ENCODE measurements around the gene SMIM8.
A peak's percentile ranks its signal among the peaks of the same experiment; 100 is the strongest.
"Not testable (repeated sequence)": the region's sequence is repeated elsewhere in the genome, so short reads cannot be mapped to it uniquely, and the experiment has no call there.

SMIM8 gene, protein sequence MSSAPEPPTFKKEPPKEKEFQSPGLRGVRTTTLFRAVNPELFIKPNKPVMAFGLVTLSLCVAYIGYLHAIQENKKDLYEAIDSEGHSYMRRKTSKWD

DNA sequence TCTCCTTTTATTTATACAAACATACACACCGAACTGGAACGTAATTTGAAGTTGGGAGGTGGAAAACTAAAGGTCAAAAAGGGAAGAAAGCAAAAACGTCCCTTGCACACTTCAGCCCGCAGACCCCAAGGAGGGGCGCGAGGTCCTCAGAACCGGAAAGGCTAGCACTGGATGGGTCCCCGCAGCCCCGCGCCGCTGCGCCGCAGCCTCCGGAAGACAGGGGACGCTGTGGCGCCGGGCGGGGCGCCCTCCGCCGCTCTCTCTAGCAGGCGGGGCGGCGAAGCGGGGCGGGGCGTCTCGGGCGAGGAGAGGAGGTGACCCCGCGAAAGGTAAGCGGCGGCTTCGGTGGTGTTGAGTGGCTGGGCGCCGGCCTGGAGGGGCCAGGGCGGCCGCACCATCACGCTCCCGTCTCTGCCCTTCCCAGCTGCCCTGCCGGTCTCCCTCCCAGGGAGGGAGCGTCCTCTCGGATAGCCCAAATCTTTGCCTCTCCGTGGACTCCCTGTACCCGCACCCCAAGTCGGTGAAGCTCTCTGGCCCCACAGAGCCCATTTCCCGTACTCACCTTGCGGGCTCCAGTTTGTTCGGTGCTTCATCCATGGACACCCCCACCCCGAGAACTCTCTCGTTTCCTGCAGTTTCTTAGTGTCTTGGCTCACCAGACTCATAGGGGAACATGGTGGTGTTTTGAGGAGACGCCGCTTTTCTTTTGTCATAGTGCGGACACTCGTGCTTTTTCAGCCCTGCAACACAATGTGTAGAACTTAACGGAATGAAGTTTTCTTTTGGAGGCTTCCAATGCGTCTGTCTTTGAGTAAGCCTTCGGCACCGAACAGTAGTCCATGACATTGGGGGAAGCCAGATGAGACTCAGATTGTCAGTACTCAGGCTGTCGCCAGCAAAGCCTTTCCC, at the start of gene SMIM8:
Gene SMIM8 (plus strand): TSS at position 285 of the 909 bp plus-strand sequence. CDS start 14,444 bp downstream, outside the sequence.
- H3K4me1 Mint-ChIP-seq = peaks cover 8 to 10% of the 10 kb centered on the region in 2 donors
- peaks cover 6 to 7% of the 10 kb centered on the region in 2 donors for H3K36me3 Mint-ChIP-seq
- peak; percentile 81 for DNase-seq
- H3K4me3 Mint-ChIP-seq = peak within 1 kb of the TSS; percentile 97 to 99
- H3K27ac Mint-ChIP-seq = peak within 1 kb of the TSS; percentile 97
- peak; percentile 98 to 99 for ATAC-seq (replicated peaks)
- H3K27me3 Mint-ChIP-seq = no peaks in the 10 kb centered on the region
- H3K9me3 Mint-ChIP-seq = peaks cover 4 to 6% of the 10 kb centered on the region in 2 donors

DNA sequence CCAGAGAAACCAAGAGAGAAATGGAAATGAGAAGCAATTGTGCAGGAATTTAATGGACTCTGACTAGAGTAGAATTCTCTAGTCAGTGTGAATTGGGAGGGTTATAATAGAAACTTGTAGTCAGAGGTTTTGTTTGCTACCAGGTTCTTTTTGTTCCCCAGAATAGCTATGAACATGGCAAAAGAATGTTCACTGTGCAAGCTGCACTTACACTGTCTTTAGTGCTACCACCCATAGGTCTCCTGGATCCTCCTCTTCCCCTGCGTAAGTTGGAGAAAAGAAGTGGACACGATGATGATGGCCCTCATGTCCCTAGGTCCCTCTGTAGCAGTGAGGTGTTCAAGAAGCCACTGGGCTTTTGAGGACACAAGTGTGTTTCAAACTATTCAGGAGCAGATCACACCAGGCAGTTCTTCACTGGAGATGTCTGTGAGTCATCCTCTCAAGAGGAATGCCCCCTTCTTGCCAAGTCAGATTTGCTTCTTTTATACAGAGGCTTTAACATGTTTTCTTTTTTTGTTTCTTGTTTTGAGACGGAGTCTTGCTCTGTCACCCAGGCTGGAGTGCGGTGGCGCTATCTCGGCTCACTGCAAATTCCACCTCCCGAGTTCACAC, 47.6 kb upstream of the SMIM8 start:
- Mint-ChIP-seq H3K27me3 (no peaks in the 10 kb centered on the region), H3K36me3 (no peaks in the 10 kb centered on the region), H3K4me1 (peaks cover 0 to 1% of the 10 kb centered on the region in 2 donors), H3K9me3 (no peaks in the 10 kb centered on the region), H3K27ac (no peak overlapping the region), H3K4me3 (no peak overlapping the region)
- ATAC-seq (replicated peaks) (no peak), DNase-seq (no peak)

DNA sequence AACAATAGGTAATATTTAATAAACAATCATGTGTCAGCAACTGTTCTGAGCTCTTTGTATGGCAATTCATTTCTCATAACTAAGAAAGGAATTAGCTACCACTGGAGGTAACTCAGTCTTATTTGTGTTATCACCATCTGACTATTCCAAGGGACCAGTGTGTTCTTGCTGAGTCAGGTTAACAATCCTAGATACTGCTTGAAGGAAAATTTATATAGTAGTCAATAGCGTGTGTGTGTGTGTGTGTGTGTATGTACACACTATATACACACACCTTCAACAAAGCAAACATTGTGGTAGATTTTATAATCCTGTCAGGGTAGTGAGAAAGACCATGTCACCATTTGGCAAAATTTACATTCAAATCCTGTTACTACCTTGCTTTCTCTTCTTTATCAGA, 45.8 kb upstream of the SMIM8 start:
- Mint-ChIP-seq H3K4me3 (no peak overlapping the region), H3K4me1 (peaks cover 0 to 1% of the 10 kb centered on the region in 2 donors), H3K27me3 (no peaks in the 10 kb centered on the region), H3K36me3 (no peaks in the 10 kb centered on the region), H3K9me3 (no peaks in the 10 kb centered on the region), H3K27ac (peak overlapping the region; percentile 14)
- DNase-seq = no peak
- ATAC-seq (replicated peaks) = no peak

DNA sequence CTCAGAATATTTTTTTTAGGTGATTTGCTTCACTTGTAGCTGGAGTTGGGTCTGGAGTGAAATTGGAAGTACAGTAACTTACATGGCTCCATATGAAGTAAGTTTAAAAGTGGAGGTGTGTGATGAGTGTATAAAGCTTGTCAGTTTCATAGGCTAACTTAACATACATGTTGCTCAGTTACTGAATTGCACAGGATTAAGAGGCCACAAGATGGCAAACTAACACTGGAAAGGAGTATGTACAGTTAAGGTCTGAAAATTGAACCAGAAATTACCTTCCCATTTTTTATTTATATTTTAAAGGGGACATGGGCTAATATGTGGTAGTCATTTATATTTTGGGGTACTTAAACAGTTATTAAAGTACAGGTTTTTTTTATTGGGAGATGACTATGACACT, 45.3 kb upstream of the SMIM8 start:
- no peak overlapping the region for H3K4me3 Mint-ChIP-seq
- no peak for DNase-seq
- no peaks in the 10 kb centered on the region for H3K27me3 Mint-ChIP-seq
- no peaks in the 10 kb centered on the region for H3K9me3 Mint-ChIP-seq
- peaks cover 0 to 1% of the 10 kb centered on the region in 2 donors for H3K4me1 Mint-ChIP-seq
- no peak for ATAC-seq (replicated peaks)
- no peak overlapping the region for H3K27ac Mint-ChIP-seq
- H3K36me3 Mint-ChIP-seq = no peaks in the 10 kb centered on the region

DNA sequence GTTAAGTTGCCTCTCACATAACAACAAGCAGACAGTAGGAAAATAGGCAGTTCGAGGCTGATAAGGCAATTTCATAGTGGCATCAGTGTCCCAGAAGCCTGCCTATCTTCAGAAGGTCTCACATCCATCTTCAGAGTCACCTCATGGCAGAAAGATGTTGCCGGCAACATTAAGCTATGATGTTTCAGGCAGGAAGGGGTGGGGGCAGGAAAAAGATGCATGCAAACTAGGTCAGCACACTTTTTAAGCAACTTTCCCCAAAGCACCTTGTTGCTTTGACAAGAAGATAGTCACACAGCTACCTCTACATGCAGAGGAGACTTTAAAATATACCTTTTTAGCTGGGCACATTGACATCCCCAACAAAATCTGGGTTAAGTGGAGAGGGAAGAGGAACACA, 43.2 kb upstream of the SMIM8 start:
- ATAC-seq (replicated peaks) = no peak
- Mint-ChIP-seq H3K4me3 (no peak overlapping the region), H3K36me3 (no peaks in the 10 kb centered on the region), H3K4me1 (peaks cover 0 to 1% of the 10 kb centered on the region in 2 donors), H3K27ac (no peak overlapping the region), H3K9me3 (no peaks in the 10 kb centered on the region), H3K27me3 (no peaks in the 10 kb centered on the region)
- no peak for DNase-seq

DNA sequence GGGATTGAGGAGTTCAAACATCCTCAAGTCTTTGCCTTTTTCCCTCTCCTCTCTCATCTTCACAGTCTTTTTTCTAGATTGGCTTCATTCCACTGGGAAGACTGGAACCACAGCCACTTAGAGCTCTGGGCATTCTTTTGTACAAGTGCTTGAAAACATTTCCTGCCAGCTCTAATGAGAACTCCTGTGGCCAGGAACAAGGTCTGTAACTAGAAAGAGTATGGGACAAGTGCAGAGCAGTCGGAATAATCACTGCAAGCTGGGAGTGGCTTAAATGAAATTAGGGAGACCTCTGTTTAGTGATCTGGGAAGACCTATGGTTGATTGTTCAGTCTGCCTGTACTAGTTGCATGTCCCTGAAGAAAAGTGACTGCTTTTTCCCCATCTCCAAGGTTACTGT, 41.0 kb upstream of the SMIM8 start:
- Mint-ChIP-seq H3K4me1 (no peaks in the 10 kb centered on the region), H3K27me3 (peaks cover 12 to 13% of the 10 kb centered on the region in 2 donors), H3K27ac (no peak overlapping the region), H3K36me3 (no peaks in the 10 kb centered on the region), H3K4me3 (no peak overlapping the region), H3K9me3 (no peaks in the 10 kb centered on the region)
- no peak for DNase-seq
- ATAC-seq (replicated peaks) = no peak

DNA sequence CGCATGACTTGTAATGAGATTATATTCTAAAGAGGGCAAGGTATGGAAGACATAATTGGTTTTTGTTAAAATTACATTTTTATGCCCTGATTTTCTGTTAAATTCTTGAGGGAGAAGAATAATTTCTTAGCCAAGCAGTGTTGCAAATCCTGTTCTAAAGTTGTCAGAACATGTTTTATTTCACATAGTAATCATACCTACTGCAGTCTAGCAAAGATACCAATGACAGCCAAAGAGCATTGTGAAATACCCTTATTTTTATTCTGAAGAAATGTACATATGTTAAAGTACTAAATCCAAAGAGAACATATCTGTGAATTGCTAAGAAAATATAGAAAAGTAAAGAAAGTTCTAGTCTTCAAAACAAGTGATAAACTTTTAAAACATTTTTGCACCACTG, 39.6 kb upstream of the SMIM8 start:
- no peak for DNase-seq
- peaks cover 14 to 16% of the 10 kb centered on the region in 2 donors for H3K27me3 Mint-ChIP-seq
- ATAC-seq (replicated peaks) = no peak
- H3K36me3 Mint-ChIP-seq = no peaks in the 10 kb centered on the region
- no peaks in the 10 kb centered on the region for H3K4me1 Mint-ChIP-seq
- no peak overlapping the region for H3K4me3 Mint-ChIP-seq
- H3K9me3 Mint-ChIP-seq = no peaks in the 10 kb centered on the region
- H3K27ac Mint-ChIP-seq = no peak overlapping the region

DNA sequence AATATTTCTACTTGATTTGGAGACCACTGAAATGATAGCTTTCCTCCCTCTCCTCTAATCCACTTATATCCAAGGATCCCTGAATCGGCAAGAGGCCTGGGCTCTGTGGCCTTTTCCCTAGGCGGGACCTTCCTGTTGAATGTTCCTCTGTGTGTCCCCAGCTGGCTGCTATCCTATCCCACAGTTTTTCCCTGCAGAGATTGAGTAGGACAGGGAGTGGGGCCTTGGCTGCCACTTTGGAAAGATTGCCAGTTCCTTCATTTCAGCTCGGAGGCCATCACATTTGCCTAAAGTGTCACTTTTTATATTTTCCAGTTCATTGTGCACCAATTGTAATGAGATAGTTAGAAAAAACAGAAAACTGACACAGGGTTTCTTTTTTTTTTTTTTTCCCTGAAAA, 38.9 kb upstream of the SMIM8 start:
- Mint-ChIP-seq H3K36me3 (no peaks in the 10 kb centered on the region), H3K27me3 (peaks cover 16 to 19% of the 10 kb centered on the region in 2 donors), H3K4me3 (no peak overlapping the region), H3K27ac (peak overlapping the region; percentile 63), H3K4me1 (no peaks in the 10 kb centered on the region), H3K9me3 (no peaks in the 10 kb centered on the region)
- ATAC-seq (replicated peaks) (no peak), DNase-seq (no peak)

DNA sequence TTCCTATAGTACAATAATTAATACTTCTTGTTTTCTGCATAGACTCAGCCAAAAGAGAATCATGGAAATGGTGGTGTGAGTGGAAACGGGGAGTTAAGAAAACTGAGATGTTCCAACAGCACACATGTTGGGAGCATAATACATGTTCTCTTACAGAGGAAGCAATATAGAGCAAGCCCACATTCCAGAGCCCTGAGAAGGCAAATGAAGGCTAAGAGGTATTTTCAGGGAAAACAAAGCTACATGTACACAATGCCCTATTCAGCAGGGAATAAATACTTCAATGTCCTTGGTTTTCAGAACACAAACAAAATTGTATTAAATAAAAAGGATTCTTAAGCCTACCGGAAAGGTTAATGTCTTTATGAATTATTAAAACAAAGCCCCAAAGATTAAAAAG, 35.1 kb upstream of the SMIM8 start:
- ATAC-seq (replicated peaks) = no peak
- no peak overlapping the region for H3K4me3 Mint-ChIP-seq
- H3K27ac Mint-ChIP-seq = no peak overlapping the region
- peaks cover 20 to 28% of the 10 kb centered on the region in 2 donors for H3K27me3 Mint-ChIP-seq
- no peaks in the 10 kb centered on the region for H3K4me1 Mint-ChIP-seq
- H3K9me3 Mint-ChIP-seq = no peaks in the 10 kb centered on the region
- no peaks in the 10 kb centered on the region for H3K36me3 Mint-ChIP-seq
- no peak for DNase-seq

DNA sequence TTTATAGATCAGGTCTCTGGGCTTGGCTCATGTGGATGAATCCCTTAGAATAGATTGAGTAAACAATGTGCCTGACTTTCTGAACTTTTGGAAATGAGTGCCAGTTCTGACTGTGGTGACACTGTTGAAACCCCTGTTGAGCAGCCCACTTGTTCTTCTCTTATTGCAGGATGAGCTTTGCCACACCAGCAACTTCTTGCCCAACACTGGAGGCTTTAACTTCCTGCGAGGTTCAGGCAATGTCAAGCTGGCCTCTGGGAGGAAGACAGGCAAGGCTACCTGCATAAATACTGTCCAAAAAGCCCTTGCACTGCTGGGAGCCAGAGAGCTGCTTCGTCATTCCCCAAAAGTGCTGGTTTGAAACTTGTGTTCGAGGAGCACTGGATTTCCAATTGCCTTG, 32.8 kb upstream of the SMIM8 start:
- no peaks in the 10 kb centered on the region for H3K36me3 Mint-ChIP-seq
- no peaks in the 10 kb centered on the region for H3K9me3 Mint-ChIP-seq
- H3K4me3 Mint-ChIP-seq = no peak overlapping the region
- no peaks in the 10 kb centered on the region for H3K4me1 Mint-ChIP-seq
- no peak overlapping the region for H3K27ac Mint-ChIP-seq
- ATAC-seq (replicated peaks) (no peak), DNase-seq (no peak)
- peaks cover 23 to 35% of the 10 kb centered on the region in 2 donors for H3K27me3 Mint-ChIP-seq

DNA sequence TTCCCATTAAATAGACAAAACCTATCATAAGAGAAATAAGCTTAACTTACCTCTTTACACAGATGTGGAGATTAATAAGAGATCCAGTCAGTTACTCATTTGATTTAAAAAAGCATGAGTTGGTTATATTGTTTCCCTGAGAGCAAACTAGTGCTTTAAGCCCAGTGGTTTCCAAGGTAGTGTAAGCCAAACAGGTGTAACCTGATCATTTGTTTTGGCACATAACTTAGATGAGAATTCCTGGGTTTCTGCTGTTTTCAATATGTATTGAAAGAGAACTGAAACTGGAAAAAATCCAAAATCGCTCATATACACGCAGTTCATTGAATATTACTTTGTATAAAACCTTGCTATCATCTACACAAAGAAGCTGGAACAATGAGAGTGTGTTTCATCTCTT, 30.5 kb upstream of the SMIM8 start:
- Mint-ChIP-seq H3K4me3 (no peak overlapping the region), H3K36me3 (no peaks in the 10 kb centered on the region), H3K4me1 (no peaks in the 10 kb centered on the region), H3K27me3 (peaks cover 15 to 19% of the 10 kb centered on the region in 2 donors), H3K9me3 (no peaks in the 10 kb centered on the region), H3K27ac (no peak overlapping the region)
- DNase-seq = no peak
- no peak for ATAC-seq (replicated peaks)

DNA sequence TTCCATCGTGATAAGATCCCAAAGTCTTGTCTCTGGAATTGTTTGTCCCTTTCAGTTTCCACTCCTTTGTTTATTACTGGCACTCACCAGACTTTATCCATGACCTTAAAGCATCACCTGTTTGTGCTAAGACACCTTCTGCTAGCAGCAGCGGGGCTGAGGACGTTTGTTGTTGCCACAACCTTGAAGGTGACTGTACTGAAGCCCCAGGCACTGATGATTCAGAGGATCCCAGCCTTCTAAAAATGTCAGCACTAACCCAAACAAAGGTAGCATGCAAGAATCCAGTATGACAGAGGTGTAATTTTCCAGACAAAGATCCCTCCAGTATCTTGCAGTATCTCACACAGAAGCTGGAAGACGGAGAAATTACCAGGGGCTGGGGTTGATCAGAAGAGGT, 28.9 kb upstream of the SMIM8 start:
- Mint-ChIP-seq H3K27me3 (peaks cover 16 to 18% of the 10 kb centered on the region in 2 donors), H3K4me3 (no peak overlapping the region), H3K9me3 (no peaks in the 10 kb centered on the region), H3K4me1 (no peaks in the 10 kb centered on the region), H3K27ac (no peak overlapping the region), H3K36me3 (no peaks in the 10 kb centered on the region)
- DNase-seq (no peak), ATAC-seq (replicated peaks) (no peak)

DNA sequence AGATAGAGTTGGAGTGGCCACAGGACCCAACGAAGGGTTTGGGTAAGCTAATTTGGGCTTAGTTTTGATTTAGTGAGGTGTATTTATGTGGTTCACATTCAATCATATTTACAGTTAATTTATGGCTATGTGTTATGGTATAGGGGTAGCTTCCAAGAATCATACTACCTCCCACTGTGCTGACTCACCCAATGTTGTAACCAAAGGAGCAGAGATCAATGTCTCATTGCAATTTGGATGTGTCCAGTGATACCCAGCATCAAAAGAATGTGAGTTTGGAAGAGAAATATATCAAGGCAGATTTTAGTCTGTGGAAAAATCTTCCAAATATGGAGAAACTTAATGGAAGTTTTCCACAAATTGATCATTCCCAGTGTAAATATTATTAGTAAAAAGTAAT, 25.3 kb upstream of the SMIM8 start:
- no peak for DNase-seq
- no peak overlapping the region for H3K27ac Mint-ChIP-seq
- H3K9me3 Mint-ChIP-seq = peaks cover 0 to 2% of the 10 kb centered on the region in 2 donors
- peaks cover 0 to 3% of the 10 kb centered on the region in 2 donors for H3K36me3 Mint-ChIP-seq
- no peak for ATAC-seq (replicated peaks)
- H3K27me3 Mint-ChIP-seq = peaks cover 35 to 39% of the 10 kb centered on the region in 2 donors
- no peak overlapping the region for H3K4me3 Mint-ChIP-seq
- H3K4me1 Mint-ChIP-seq = no peaks in the 10 kb centered on the region

DNA sequence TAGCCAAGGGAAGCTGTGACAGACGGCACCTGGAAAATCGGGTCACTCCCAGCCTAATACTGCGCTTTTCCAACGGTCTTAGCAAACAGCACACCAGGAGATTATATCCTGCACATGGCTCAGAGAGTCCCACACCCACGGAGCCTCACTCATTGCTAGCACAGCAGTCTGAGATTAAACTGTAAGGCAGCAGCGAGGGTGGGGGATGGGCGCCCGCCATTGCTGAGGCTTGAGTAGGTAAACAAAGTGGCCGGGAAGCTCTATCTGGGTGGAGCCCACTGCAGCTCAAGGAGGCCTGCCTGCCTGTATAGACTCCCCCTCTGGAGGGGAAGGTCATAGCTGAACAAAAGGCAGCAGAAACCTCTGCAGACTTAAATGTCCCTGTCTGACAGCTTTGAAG, 21.1 kb upstream of the SMIM8 start:
- H3K4me1 Mint-ChIP-seq; ATAC-seq (replicated peaks); H3K27ac Mint-ChIP-seq; H3K4me3 Mint-ChIP-seq; DNase-seq; H3K36me3 Mint-ChIP-seq; H3K9me3 Mint-ChIP-seq: not testable (repeated sequence)
- peaks cover 37 to 41% of the 10 kb centered on the region in 2 donors for H3K27me3 Mint-ChIP-seq

DNA sequence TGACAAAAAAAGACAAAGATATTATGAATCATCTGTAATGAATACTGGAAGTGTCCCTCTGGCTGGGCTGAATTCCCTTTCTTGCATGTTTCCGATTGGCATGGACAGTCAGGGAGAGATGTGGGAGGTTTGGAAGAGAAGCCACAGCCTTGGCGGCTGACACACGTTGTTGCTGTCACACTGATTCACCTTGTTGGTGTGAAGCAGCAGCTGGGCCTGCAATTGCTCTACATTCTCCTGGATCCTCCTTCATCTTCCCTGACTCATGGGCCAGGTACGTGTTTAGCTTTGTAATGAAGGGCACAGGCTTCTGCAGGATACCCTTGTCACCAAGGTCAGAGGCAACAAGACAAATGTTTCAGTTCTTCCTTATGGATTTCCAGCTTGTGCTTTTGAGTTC, 13.4 kb upstream of the SMIM8 start:
- Mint-ChIP-seq H3K4me1 (no peaks in the 10 kb centered on the region), H3K27ac (no peak overlapping the region), H3K36me3 (no peaks in the 10 kb centered on the region), H3K4me3 (no peak overlapping the region), H3K27me3 (peaks cover 6 to 7% of the 10 kb centered on the region in 2 donors), H3K9me3 (peaks cover 0 to 3% of the 10 kb centered on the region in 2 donors)
- ATAC-seq (replicated peaks) = no peak
- DNase-seq = no peak

All from stimulated activated naive B cell treated with anti-CD40 and anti-IgM and Interleukin-4, amounts not matched to agents 10 μg/mL and 1 μg/mL and 100 μg/mL, for 72 hours (primary cell).